Endothelial cell of umbilical vein (primary cell): ENCODE measurements around the gene BMX. TPM values are rescaled to one million over a fixed set of nuclear protein-coding genes. Genes with fewer than 3 reads are reported as not detected.

Source experiments
- BruUV-seq: library from RNA; stranded (reverse); fragments of 400-500 nt; replicated peaks from 2 replicates; lab custom pipeline; 2021; lab: Mats Ljungman, UMichigan
- CTCF ChIA-PET: fragments of 300-600, 350-600 bp; sonication (Branson Sonifier 250); formaldehyde crosslinking; loops from one replicate; lab custom pipeline; 2021; ENCODE audit warnings: antibody characterized with exemption, inconsistent platforms; lab: Charles Lee
- POLR2A ChIA-PET: fragments of 300-600, 350-600 bp; sonication (Branson Sonifier 250); formaldehyde crosslinking; loops from one replicate; lab custom pipeline; 2021; ENCODE audit warnings: antibody characterized with exemption, inconsistent platforms; lab: Charles Lee
- DNase-seq: peaks from one replicate; pipeline ENCODE4 v3.0.0-alpha.2; 2011; ENCODE audit warnings: low read depth, low spot score
- FAIRE-seq: peaks from 2 replicates; lab custom pipeline; 2011; peaks lifted over from hg19 to GRCh38; lab: Jason Lieb, UNC
- H2AFZ ChIP-seq: 2 replicates; pipeline ENCODE4 v1.6.0; 2012; ENCODE audit warnings: low read depth, low read length, control low read depth, inconsistent platforms
- H3K27ac ChIP-seq: 2 replicates; pipeline ENCODE4 v1.5.1; 2011; ENCODE audit warnings: low read depth, mild to moderate bottlenecking, control low read depth, low read length, moderate library complexity; ENCODE audit not compliant: insufficient read depth
- H3K27me3 ChIP-seq, 2 experiments: 2 replicates each; pipeline versions ENCODE4 v1.6.0 to v1.6.1; 2011; ENCODE audit warnings: low read length in 2 of 2, mixed read lengths in 1 of 2; ENCODE audit not compliant: control insufficient read depth in 2 of 2, insufficient read depth in 2 of 2
- H3K36me3 ChIP-seq, 2 experiments: 2 replicates in 1 of 2; 3 replicates in 1 of 2; pipeline ENCODE4 v1.5.1; 2011; ENCODE audit warnings: low read length in 2 of 2, mild to moderate bottlenecking in 1 of 2, moderate library complexity in 1 of 2; ENCODE audit not compliant: control insufficient read depth in 2 of 2, insufficient read depth in 2 of 2; ENCODE audit errors: extremely low read depth in 1 of 2
- H3K4me1 ChIP-seq: 3 replicates; pipeline ENCODE4 v1.5.1; 2011; ENCODE audit warnings: mild to moderate bottlenecking, low read length; ENCODE audit not compliant: control insufficient read depth, insufficient read depth; ENCODE audit errors: extremely low read depth
- H3K4me2 ChIP-seq: 2 replicates; pipeline ENCODE4 v1.6.1; 2011; ENCODE audit warnings: low read length, control low read depth, mixed read lengths; ENCODE audit not compliant: insufficient read depth
- H3K4me3 ChIP-seq, 3 experiments: fragments of 200-600 bp in 1 of 3; sonication (generic), shearing (Covaris generic) in 1 of 3; replicated peaks in 1 of 3; 2 replicates each; pipeline ENCODE4 v1.5.1; 2011 to 2016; ENCODE audit warnings: control low read depth in 3 of 3, low read length in 3 of 3, mild to moderate bottlenecking in 2 of 3, inconsistent platforms in 1 of 3, low read depth in 1 of 3, moderate library complexity in 1 of 3; ENCODE audit not compliant: insufficient read depth in 1 of 3
- H3K79me2 ChIP-seq: 2 replicates; pipeline ENCODE4 v1.6.0; 2012; ENCODE audit warnings: low read length, inconsistent platforms; ENCODE audit not compliant: control insufficient read depth, insufficient read depth
- H3K9ac ChIP-seq: replicated peaks from 2 replicates; pipeline ENCODE3; 2011; ENCODE audit warnings: low read length, control low read depth; ENCODE audit not compliant: insufficient read depth; ENCODE audit errors: extremely low read depth
- H3K9me1 ChIP-seq: replicated peaks from 3 replicates; pipeline ENCODE4 v1.6.0; 2011; ENCODE audit warnings: mild to moderate bottlenecking, low read length; ENCODE audit not compliant: control insufficient read depth, insufficient read depth; ENCODE audit errors: extremely low read depth
- H3K9me3 ChIP-seq: replicated peaks from 2 replicates; pipeline ENCODE4 v1.5.1; 2012; ENCODE audit warnings: low read length, inconsistent platforms; ENCODE audit not compliant: control insufficient read depth, insufficient read depth
- H4K20me1 ChIP-seq: replicated peaks from 2 replicates; pipeline ENCODE3; 2011; ENCODE audit warnings: mild to moderate bottlenecking, low read length; ENCODE audit not compliant: control insufficient read depth, insufficient read depth; ENCODE audit errors: extremely low read depth
- CTCF ChIP-seq, 2 donors: IDR thresholded peaks; 1 replicate in 1 of 2; 2 replicates in 1 of 2; pipeline ENCODE4 v1.5.1; 2011; ENCODE audit warnings: low read length in 2 of 2, mild to moderate bottlenecking in 2 of 2, moderate library complexity in 2 of 2, control low read depth in 1 of 2, inconsistent platforms in 1 of 2, low read depth in 1 of 2; ENCODE audit not compliant: insufficient read depth in 1 of 2; ENCODE audit errors: extremely low read depth in 1 of 2
- EZH2 ChIP-seq: IDR thresholded peaks from 2 replicates; pipeline ENCODE4 v1.6.1; 2012; ENCODE audit warnings: borderline replicate concordance, low read depth, mild to moderate bottlenecking, moderate library complexity, low read length, inconsistent platforms; ENCODE audit not compliant: severe bottlenecking
- FOS ChIP-seq: IDR thresholded peaks from 2 replicates; pipeline ENCODE4 v1.6.1; 2011; ENCODE audit warnings: mild to moderate bottlenecking, low read length, moderate library complexity, borderline replicate concordance; ENCODE audit not compliant: insufficient read depth
- GATA2 ChIP-seq: IDR thresholded peaks from 2 replicates; pipeline ENCODE4 v1.7.0; 2011; ENCODE audit warnings: low read depth, mild to moderate bottlenecking, moderate library complexity, mixed read lengths, low read length; ENCODE audit not compliant: insufficient read length, insufficient read depth
- JUN ChIP-seq: IDR thresholded peaks from 2 replicates; pipeline ENCODE4 v1.6.1; 2011; ENCODE audit warnings: borderline replicate concordance, low read depth; ENCODE audit not compliant: insufficient read length, insufficient read depth
- MAX ChIP-seq: IDR thresholded peaks from 2 replicates; pipeline ENCODE4 v1.6.1; 2011; ENCODE audit not compliant: insufficient read depth, insufficient read length
- MYC ChIP-seq: IDR thresholded peaks from one replicate; pipeline ENCODE4 v1.6.1; 2011; ENCODE audit warnings: mild to moderate bottlenecking, low read depth, low read length
- POLR2A ChIP-seq: IDR thresholded peaks from 2 replicates; pipeline ENCODE4 v1.6.1; 2012; ENCODE audit warnings: low read depth, mild to moderate bottlenecking, control low read depth, low read length
- POLR2AphosphoS5 ChIP-seq: IDR thresholded peaks from 2 replicates; pipeline ENCODE4 v1.6.1; 2012; ENCODE audit warnings: low read depth, mild to moderate bottlenecking, control low read depth, low read length, moderate library complexity; ENCODE audit not compliant: insufficient read depth
- dilution Hi-C: fragments of 300-500 bp; cut with MboI; formaldehyde crosslinking; loops from one replicate; pipeline ENCODE4 v1.15.0; 2019; ENCODE audit warnings: low sequenced_read_pairs; ENCODE audit not compliant: extremely low pct_ligation_motif_present
- intact Hi-C: fragments of 100-400 bp; cut with micrococcal nuclease; formaldehyde crosslinking; loops from one replicate; pipeline ENCODE4 v1.10.0; 2022
- polyA plus RNA-seq, 4 experiments: library from polyadenylated mRNA; depleted of rRNA in 3 of 4; stranded (reverse) in 3 of 4; unstranded in 1 of 4; fragments of >200 nt; gene quantifications; 2 replicates each; pipeline versions ENCODE4 v1.2.1 to v1.2.3, GENCODE V29; 2011 to 2012; ENCODE audit warnings: missing spikeins in 1 of 4
- total RNA-seq: library from RNA; stranded (reverse); gene quantifications from 2 replicates; pipeline ENCODE4 v1.2.3, GENCODE V29; 2021

The BMX gene
- total and polyA plus RNA-seq, 2 donors (not counting 3 experiments of a cell fraction or from before 2014, with no cell fraction given), result 49.8 to 105 TPM

- dilution Hi-C loops (no loop called here), intact Hi-C loops (loop anchor here (2.0 to 5.0 kb wide), 4 partner anchors 67 to 205 kb away; no protein-coding TSS in a partner anchor)
- H4K20me1 ChIP-seq, result no peaks in the 10 kb centered on the region
- peaks cover 44% of the 10 kb centered on the region for H3K79me2 ChIP-seq
- no peak overlapping the region for H3K4me2 ChIP-seq
- FAIRE-seq (no peak), DNase-seq (no peak)
- ChIA-PET POLR2A (no interaction called here), CTCF (interaction anchor here (3.0 kb wide), 1 partner anchor 96 kb away, joined by 17 read pairs; no protein-coding TSS in a partner anchor)
- TF ChIP-seq CTCF (IDR thresholded peaks at IDR 0.05; ENCODE audit: extremely low read depth in 1 of 2, insufficient read depth in 1 of 2, low read depth in 1 of 2, low read length in 2 of 2), result no peak
- TF ChIP-seq MAX, result no peak
- TF ChIP-seq GATA2, result no peak
- no peak for TF ChIP-seq POLR2AphosphoS5
- no peak for TF ChIP-seq EZH2
- no peak for TF ChIP-seq POLR2A
- TF ChIP-seq MYC, result no peak
- no peak for TF ChIP-seq JUN
- no peak for TF ChIP-seq FOS
- no peak overlapping the region for H3K4me3 ChIP-seq
- H3K27ac ChIP-seq, result no peak overlapping the region
- H3K9ac ChIP-seq, result no peak overlapping the region
- H2AFZ ChIP-seq, result no peak overlapping the region
- no peaks in the 10 kb centered on the region for H3K9me1 ChIP-seq
- peaks cover 5% of the 10 kb centered on the region for H3K4me1 ChIP-seq
- H3K36me3 ChIP-seq, result peaks cover 3 to 6% of the 10 kb centered on the region in 2 experiments
- BruUV-seq, result no TSS peak
- no peaks in the 10 kb centered on the region for H3K27me3 ChIP-seq
- no peaks in the 10 kb centered on the region for H3K9me3 ChIP-seq
These were observed 31.0 kb upstream of the BMX start for GRCh38 chrX:15469613-15470012.
